Endothelial cell of umbilical vein (primary cell): ENCODE data around the gene ARHGEF17. TPM values are rescaled to one million over a fixed set of nuclear protein-coding genes. Genes with fewer than 3 reads are reported as not detected.

Experiments
- BruUV-seq: library from RNA; stranded (reverse); fragments of 400-500 nt; replicated peaks from 2 replicates; lab custom pipeline; 2021; lab: Mats Ljungman, UMichigan
- CTCF ChIA-PET: fragments of 300-600, 350-600 bp; sonication (Branson Sonifier 250); formaldehyde crosslinking; loops from one replicate; lab custom pipeline; 2021; ENCODE audit warnings: antibody characterized with exemption, inconsistent platforms; lab: Charles Lee
- POLR2A ChIA-PET: fragments of 300-600, 350-600 bp; sonication (Branson Sonifier 250); formaldehyde crosslinking; loops from one replicate; lab custom pipeline; 2021; ENCODE audit warnings: antibody characterized with exemption, inconsistent platforms; lab: Charles Lee
- DNase-seq: peaks from one replicate; pipeline ENCODE4 v3.0.0-alpha.2; 2011; ENCODE audit warnings: low read depth, low spot score
- FAIRE-seq: peaks from 2 replicates; lab custom pipeline; 2011; peaks lifted over from hg19 to GRCh38; lab: Jason Lieb, UNC
- H2AFZ ChIP-seq: 2 replicates; pipeline ENCODE4 v1.6.0; 2012; ENCODE audit warnings: low read depth, low read length, control low read depth, inconsistent platforms
- H3K27ac ChIP-seq: 2 replicates; pipeline ENCODE4 v1.5.1; 2011; ENCODE audit warnings: low read depth, mild to moderate bottlenecking, control low read depth, low read length, moderate library complexity; ENCODE audit not compliant: insufficient read depth
- H3K27me3 ChIP-seq, 2 experiments: 2 replicates each; pipeline versions ENCODE4 v1.6.0 to v1.6.1; 2011; ENCODE audit warnings: low read length in 2 of 2, mixed read lengths in 1 of 2; ENCODE audit not compliant: control insufficient read depth in 2 of 2, insufficient read depth in 2 of 2
- H3K36me3 ChIP-seq, 2 experiments: 2 replicates in 1 of 2; 3 replicates in 1 of 2; pipeline ENCODE4 v1.5.1; 2011; ENCODE audit warnings: low read length in 2 of 2, mild to moderate bottlenecking in 1 of 2, moderate library complexity in 1 of 2; ENCODE audit not compliant: control insufficient read depth in 2 of 2, insufficient read depth in 2 of 2; ENCODE audit errors: extremely low read depth in 1 of 2
- H3K4me1 ChIP-seq: 3 replicates; pipeline ENCODE4 v1.5.1; 2011; ENCODE audit warnings: mild to moderate bottlenecking, low read length; ENCODE audit not compliant: control insufficient read depth, insufficient read depth; ENCODE audit errors: extremely low read depth
- H3K4me2 ChIP-seq: 2 replicates; pipeline ENCODE4 v1.6.1; 2011; ENCODE audit warnings: low read length, control low read depth, mixed read lengths; ENCODE audit not compliant: insufficient read depth
- H3K4me3 ChIP-seq, 3 experiments: fragments of 200-600 bp in 1 of 3; sonication (generic), shearing (Covaris generic) in 1 of 3; replicated peaks in 1 of 3; 2 replicates each; pipeline ENCODE4 v1.5.1; 2011 to 2016; ENCODE audit warnings: control low read depth in 3 of 3, low read length in 3 of 3, mild to moderate bottlenecking in 2 of 3, inconsistent platforms in 1 of 3, low read depth in 1 of 3, moderate library complexity in 1 of 3; ENCODE audit not compliant: insufficient read depth in 1 of 3
- H3K79me2 ChIP-seq: 2 replicates; pipeline ENCODE4 v1.6.0; 2012; ENCODE audit warnings: low read length, inconsistent platforms; ENCODE audit not compliant: control insufficient read depth, insufficient read depth
- H3K9ac ChIP-seq: replicated peaks from 2 replicates; pipeline ENCODE3; 2011; ENCODE audit warnings: low read length, control low read depth; ENCODE audit not compliant: insufficient read depth; ENCODE audit errors: extremely low read depth
- H3K9me1 ChIP-seq: replicated peaks from 3 replicates; pipeline ENCODE4 v1.6.0; 2011; ENCODE audit warnings: mild to moderate bottlenecking, low read length; ENCODE audit not compliant: control insufficient read depth, insufficient read depth; ENCODE audit errors: extremely low read depth
- H3K9me3 ChIP-seq: replicated peaks from 2 replicates; pipeline ENCODE4 v1.5.1; 2012; ENCODE audit warnings: low read length, inconsistent platforms; ENCODE audit not compliant: control insufficient read depth, insufficient read depth
- H4K20me1 ChIP-seq: replicated peaks from 2 replicates; pipeline ENCODE3; 2011; ENCODE audit warnings: mild to moderate bottlenecking, low read length; ENCODE audit not compliant: control insufficient read depth, insufficient read depth; ENCODE audit errors: extremely low read depth
- EZH2 ChIP-seq: IDR thresholded peaks from 2 replicates; pipeline ENCODE4 v1.6.1; 2012; ENCODE audit warnings: borderline replicate concordance, low read depth, mild to moderate bottlenecking, moderate library complexity, low read length, inconsistent platforms; ENCODE audit not compliant: severe bottlenecking
- FOS ChIP-seq: IDR thresholded peaks from 2 replicates; pipeline ENCODE4 v1.6.1; 2011; ENCODE audit warnings: mild to moderate bottlenecking, low read length, moderate library complexity, borderline replicate concordance; ENCODE audit not compliant: insufficient read depth
- GATA2 ChIP-seq: IDR thresholded peaks from 2 replicates; pipeline ENCODE4 v1.7.0; 2011; ENCODE audit warnings: low read depth, mild to moderate bottlenecking, moderate library complexity, mixed read lengths, low read length; ENCODE audit not compliant: insufficient read length, insufficient read depth
- JUN ChIP-seq: IDR thresholded peaks from 2 replicates; pipeline ENCODE4 v1.6.1; 2011; ENCODE audit warnings: borderline replicate concordance, low read depth; ENCODE audit not compliant: insufficient read length, insufficient read depth
- MYC ChIP-seq: IDR thresholded peaks from one replicate; pipeline ENCODE4 v1.6.1; 2011; ENCODE audit warnings: mild to moderate bottlenecking, low read depth, low read length
- POLR2A ChIP-seq: IDR thresholded peaks from 2 replicates; pipeline ENCODE4 v1.6.1; 2012; ENCODE audit warnings: low read depth, mild to moderate bottlenecking, control low read depth, low read length
- POLR2AphosphoS5 ChIP-seq: IDR thresholded peaks from 2 replicates; pipeline ENCODE4 v1.6.1; 2012; ENCODE audit warnings: low read depth, mild to moderate bottlenecking, control low read depth, low read length, moderate library complexity; ENCODE audit not compliant: insufficient read depth
- dilution Hi-C: fragments of 300-500 bp; cut with MboI; formaldehyde crosslinking; loops from one replicate; pipeline ENCODE4 v1.15.0; 2019; ENCODE audit warnings: low sequenced_read_pairs; ENCODE audit not compliant: extremely low pct_ligation_motif_present
- intact Hi-C: fragments of 100-400 bp; cut with micrococcal nuclease; formaldehyde crosslinking; loops from one replicate; pipeline ENCODE4 v1.10.0; 2022
- polyA plus RNA-seq, 4 experiments: library from polyadenylated mRNA; depleted of rRNA in 3 of 4; stranded (reverse) in 3 of 4; unstranded in 1 of 4; fragments of >200 nt; gene quantifications; 2 replicates each; pipeline versions ENCODE4 v1.2.1 to v1.2.3, GENCODE V29; 2011 to 2012; ENCODE audit warnings: missing spikeins in 1 of 4
- total RNA-seq: library from RNA; stranded (reverse); gene quantifications from 2 replicates; pipeline ENCODE4 v1.2.3, GENCODE V29; 2021
- TF ChIP-seq, protein P1 (sequence below): IDR thresholded peaks from 2 replicates; pipeline ENCODE4 v1.6.1; 2011; ENCODE audit not compliant: insufficient read depth, insufficient read length
- TF ChIP-seq, protein P2 (sequence below), 2 donors: IDR thresholded peaks; 1 replicate in 1 of 2; 2 replicates in 1 of 2; pipeline ENCODE4 v1.5.1; 2011; ENCODE audit warnings: low read length in 2 of 2, mild to moderate bottlenecking in 2 of 2, moderate library complexity in 2 of 2, control low read depth in 1 of 2, inconsistent platforms in 1 of 2, low read depth in 1 of 2; ENCODE audit not compliant: insufficient read depth in 1 of 2; ENCODE audit errors: extremely low read depth in 1 of 2

The ARHGEF17 gene
- total and polyA plus RNA-seq, 2 donors (not counting 3 experiments of a cell fraction or from before 2014, with no cell fraction given) = 74.9 to 89.9 TPM

- DNase-seq = no peak
- Histone ChIP-seq H3K4me1 (no peaks in the 10 kb centered on the region), H3K27me3 (no peaks in the 10 kb centered on the region), H2AFZ (no peak overlapping the region), H3K9me1 (no peaks in the 10 kb centered on the region), H3K4me3 (no peak overlapping the region), H4K20me1 (no peaks in the 10 kb centered on the region), H3K9ac (no peak overlapping the region), H3K79me2 (no peaks in the 10 kb centered on the region), H3K4me2 (no peak overlapping the region), H3K27ac (no peak overlapping the region), H3K36me3 (peaks cover 6 to 66% of the 10 kb centered on the region in 2 experiments), H3K9me3 (no peaks in the 10 kb centered on the region)
- FAIRE-seq = no peak
- BruUV-seq = no TSS peak
- intact Hi-C loops = no loop called here
- POLR2A ChIA-PET = no interaction called here
- CTCF ChIA-PET = interaction anchor here (0.7 to 4.2 kb wide), 5 partner anchors 8 to 269 kb away, joined by 3 to 31 read pairs (median 3); no protein-coding TSS in a partner anchor
- TF ChIP-seq, protein P1, sequence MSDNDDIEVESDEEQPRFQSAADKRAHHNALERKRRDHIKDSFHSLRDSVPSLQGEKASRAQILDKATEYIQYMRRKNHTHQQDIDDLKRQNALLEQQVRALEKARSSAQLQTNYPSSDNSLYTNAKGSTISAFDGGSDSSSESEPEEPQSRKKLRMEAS = no peak
- TF ChIP-seq, protein P2, sequence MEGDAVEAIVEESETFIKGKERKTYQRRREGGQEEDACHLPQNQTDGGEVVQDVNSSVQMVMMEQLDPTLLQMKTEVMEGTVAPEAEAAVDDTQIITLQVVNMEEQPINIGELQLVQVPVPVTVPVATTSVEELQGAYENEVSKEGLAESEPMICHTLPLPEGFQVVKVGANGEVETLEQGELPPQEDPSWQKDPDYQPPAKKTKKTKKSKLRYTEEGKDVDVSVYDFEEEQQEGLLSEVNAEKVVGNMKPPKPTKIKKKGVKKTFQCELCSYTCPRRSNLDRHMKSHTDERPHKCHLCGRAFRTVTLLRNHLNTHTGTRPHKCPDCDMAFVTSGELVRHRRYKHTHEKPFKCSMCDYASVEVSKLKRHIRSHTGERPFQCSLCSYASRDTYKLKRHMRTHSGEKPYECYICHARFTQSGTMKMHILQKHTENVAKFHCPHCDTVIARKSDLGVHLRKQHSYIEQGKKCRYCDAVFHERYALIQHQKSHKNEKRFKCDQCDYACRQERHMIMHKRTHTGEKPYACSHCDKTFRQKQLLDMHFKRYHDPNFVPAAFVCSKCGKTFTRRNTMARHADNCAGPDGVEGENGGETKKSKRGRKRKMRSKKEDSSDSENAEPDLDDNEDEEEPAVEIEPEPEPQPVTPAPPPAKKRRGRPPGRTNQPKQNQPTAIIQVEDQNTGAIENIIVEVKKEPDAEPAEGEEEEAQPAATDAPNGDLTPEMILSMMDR (IDR thresholded peaks at IDR 0.05; ENCODE audit: extremely low read depth in 1 of 2, insufficient read depth in 1 of 2, low read depth in 1 of 2, low read length in 2 of 2) = no peak
- TF ChIP-seq GATA2 (no peak), POLR2AphosphoS5 (no peak), MYC (no peak), JUN (no peak), FOS (no peak), POLR2A (no peak), EZH2 (no peak)
- dilution Hi-C loops = no loop called here
Measured at GRCh38 chr11:73356979-73357860, 49.1 kb downstream of the ARHGEF17 start.
